GM21390 (cell line): ENCODE data around the gene JAG1.
A peak's percentile ranks its signal among the peaks of the same experiment; 100 is the strongest.

Experiments used
- ATAC-seq: cut with Tn5 transposase; IDR thresholded peaks from one replicate; pipeline ENCODE4 v1.9.1; 2021; ENCODE audit not compliant: unreplicated experiment

Gene JAG1

DNA sequence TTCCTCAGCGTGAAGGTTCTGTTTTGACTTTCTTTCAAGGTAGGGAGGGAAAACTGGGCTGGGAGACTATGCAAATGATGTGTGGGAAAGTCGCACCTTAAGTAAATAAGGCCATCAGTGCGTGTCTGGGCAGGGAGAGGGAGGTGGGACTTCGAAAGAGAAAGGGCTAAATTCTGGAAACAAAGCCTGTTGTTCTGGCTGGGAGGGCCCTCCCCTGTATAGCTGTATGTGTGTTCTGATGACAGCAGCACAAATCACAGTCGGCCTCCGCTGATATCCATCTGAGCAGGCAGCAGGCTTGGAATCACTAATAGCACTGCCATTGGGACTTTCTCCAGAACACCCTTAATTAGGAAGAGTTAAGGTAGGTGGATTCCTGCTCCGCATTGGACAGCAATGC lies 19.2 kb downstream of the JAG1 start:
- ATAC-seq: peak; percentile 64

DNA sequence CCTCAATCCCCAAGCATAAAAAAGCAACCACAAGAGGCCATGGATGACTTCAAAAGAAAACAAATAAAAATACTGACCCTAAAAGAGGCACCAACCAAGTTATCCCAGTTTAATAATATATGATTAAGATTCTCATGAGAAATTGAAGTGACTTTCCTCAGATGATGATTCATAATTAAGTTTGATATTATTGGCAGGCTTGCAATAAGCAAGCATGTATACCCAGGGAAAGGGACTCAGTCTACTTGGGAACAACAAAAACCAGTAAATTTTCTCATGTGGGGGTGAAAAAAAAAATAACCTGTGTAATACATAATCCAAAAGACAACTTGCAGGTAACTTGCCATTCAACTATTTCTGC lies 19.6 kb downstream of the JAG1 start:
- no peak for ATAC-seq

DNA sequence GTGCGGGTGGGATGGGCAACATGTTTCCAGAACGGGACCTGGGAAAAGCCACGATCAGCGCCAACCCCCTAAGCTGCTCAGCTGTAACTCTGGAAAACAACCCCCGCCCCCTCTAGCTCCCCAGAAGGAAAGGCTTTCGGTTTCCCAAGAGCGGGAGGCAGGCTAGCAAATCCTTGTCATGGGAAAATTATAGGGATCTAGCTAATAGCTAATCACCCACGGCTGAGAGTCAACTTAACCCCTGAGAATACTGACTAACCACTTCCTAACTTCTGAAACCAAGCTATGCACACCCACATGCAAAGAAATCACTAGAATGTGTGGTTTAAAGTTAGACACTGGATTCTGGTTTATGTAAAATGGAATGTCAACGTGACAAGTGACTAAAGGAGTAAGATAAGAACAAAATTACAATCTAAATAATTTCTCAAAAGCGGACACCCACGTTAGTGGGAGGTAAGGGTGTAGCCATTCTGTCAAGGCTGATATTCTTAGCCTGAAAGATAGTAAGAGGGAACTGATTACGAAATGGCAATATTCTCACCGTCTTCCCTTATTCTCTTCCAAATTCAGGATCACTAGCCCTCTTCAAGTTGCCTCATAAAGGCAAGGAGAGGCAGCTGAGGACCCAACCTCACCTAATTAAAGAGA lies 20.1 kb downstream of the JAG1 start:
- ATAC-seq: no peak

DNA sequence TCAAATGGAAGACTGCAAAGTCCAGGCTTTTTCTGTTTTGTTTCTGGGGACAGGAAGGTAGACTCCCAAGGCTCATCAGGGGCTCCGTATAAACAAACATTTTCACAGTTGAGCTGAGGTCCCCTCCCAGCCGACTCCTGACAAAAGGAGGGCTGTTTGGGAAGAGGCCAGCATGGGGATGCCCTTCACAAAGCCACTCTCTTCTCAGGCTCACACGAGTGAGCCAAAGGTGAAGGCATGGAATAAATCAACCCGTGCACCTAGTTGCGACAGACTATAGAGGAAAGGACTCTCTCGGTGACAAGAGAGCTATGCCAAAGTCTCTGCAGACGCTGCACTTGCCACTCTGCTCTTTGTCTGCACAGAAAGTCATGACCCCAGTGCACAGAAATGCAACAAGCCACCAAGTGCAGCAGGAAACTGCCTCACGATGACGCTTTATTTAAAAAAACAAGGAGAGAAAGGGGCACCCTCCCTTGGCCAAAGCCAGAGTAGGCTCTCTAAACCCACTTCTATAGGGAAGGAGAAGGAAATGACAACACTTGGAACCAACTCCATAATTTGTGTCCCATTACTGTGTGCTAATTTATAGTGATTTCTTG lies 21.0 kb downstream of the JAG1 start:
- ATAC-seq: no peak

DNA sequence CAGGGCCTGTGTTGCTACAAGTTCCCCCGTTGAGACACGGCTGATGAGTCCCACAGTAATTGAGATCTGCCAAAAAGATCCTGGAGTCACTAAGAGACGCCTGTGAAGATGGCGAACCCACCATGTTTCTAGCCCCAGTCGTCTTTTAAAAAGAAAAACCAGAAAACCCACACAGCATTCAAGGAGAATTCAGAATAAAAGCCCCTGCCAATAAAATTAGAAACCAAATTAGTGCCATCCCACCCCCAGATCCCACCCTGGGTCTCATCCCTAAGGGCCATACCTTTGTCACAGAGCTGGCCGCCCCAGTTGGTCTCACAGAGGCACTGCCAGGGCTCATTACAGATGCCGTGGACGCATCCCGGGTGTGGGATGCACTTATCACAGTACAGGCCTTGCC lies 21.6 kb downstream of the JAG1 start:
- ATAC-seq: no peak

DNA sequence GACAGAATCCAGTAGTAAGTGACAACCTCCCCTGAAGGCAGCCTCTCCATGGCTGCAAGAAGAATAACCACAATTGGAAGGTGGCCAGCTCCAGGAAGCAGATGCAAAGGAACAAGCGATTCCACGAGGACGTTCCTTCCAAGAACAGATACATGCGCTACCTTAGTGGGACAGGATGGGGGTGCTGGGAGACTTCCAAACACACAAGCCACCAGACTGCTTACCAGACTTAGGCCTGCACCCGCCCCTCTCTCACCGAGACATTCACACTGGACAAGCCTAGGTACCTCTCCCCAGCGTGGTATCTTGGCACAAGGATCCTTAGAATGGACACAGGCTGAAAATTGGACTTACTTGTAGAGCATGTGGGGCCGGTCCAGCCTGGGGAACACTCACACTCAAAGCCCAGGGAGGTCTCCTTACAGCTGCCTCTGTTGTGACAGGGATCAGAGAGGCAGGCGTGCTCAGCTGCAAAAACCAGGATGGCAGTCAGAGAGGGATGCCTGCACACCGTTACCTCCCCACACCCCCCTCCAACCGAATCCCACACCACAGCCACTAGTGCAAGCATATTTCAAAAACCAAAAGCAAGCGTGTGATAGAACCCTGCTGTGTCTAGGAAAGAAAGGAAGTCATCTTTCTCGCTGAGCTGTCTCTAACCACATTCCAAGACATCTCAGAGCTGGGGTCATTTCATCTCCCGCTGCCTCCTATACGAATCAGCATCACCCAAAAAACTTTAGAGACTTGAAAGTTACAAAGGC lies 22.4 kb downstream of the JAG1 start:
- no peak for ATAC-seq

DNA sequence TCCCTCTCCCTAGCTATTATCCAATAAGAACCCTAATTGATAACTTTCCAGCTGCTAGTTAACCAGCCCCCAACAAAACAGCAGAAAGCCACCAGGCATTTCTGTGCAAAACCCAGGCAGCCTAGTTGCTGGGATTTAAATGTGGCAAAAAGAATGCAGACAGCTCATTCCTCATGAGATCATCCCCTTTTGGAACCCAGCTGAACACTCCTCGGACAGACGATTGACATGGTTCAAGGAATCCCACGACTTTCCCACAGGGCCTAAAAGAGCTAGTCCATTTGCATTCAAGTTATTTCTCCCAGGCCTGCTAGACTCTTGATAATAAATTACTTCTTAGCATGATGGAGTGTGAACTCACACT lies 24.0 kb downstream of the JAG1 start:
- ATAC-seq: no peak

DNA sequence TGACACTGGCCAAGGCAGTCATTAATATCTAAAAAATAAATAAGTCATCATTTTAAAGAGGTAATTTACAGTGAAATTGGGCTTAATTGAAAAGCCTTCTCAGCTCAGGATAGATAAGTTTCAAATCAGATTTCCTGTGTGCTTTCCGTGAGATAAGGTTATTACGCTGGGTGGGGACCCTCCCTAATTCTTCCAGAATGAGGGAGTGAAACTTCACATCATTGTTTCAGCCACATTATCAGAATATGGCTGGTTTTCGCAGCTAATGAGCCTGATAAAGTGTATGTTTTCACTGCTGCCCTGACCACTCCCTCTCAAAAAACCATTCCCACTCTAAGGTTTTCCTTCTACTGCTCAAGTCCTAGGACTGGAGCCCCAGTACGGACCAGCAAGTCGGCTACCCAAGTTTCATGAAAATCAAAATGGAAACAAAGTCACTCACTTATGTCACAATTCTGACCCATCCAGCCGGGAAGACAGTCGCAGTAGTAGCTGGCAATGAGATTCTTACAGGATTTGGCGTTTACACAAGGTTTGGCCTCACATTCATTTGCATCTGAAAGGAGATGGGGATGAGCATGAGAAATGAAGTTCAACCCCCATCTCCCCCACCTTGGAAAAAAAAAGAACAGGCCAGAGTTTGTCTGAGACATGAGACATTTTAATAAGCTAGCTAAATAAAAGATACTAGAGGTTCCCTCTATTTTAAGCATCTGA lies 24.6 kb downstream of the JAG1 start:
- ATAC-seq: no peak

DNA sequence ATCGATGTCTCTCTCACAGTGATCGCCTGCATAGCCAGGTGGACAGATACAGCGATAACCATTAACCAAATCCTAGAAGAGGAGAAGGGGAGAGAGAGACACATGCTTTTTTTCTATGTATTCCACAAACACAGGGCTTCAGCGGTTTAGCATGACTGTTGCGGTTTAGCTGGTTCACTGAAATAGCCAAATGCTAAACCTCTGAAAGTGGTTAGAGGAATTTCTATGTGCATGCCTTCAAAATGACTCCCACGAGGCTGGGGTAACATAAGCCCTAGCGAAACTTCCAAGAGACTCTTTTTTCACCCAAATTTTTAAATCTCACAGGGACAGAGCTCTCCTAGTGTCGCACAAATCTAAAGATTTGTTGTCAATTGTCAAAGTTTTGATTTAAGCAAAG lies 25.1 kb downstream of the JAG1 start:
- no peak for ATAC-seq

DNA sequence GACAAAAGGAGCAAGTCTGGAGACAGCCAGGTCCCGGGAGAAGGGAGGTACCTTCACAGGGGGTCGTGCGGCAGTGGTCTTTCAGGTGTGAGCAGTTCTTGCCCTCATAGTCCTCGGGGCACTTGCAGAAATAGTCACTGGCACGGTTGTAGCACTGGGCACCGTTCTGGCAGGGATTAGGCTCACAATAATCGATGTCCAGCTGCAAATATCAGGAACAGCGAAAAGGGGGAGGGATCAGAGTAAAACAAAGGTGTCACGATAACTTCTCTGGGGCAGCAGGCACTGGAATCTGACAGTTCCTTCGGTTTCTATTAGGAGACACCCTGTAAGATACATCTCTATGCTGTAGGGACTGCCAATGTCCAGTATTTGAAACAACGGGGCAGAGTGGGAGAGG lies 25.9 kb downstream of the JAG1 start:
- ATAC-seq: no peak

DNA sequence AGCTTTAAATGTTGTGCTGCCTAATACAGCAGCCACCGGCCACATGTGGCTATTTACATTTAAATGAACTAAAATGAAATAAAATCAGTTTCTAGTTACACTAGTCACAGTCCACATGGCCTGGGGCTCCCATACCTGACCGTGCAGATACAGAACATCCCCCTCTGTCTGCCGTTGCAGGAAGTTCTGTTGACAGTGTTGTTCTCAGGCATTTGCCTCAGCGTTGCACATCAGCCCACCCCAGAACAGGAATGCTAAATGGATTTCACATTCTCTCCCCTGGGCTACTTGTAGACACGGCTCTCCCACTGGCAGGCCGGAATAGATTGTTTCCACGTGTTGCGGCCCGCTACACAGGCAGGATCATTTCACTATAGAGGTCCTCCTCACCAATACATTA lies 26.3 kb downstream of the JAG1 start:
- ATAC-seq: no peak

DNA sequence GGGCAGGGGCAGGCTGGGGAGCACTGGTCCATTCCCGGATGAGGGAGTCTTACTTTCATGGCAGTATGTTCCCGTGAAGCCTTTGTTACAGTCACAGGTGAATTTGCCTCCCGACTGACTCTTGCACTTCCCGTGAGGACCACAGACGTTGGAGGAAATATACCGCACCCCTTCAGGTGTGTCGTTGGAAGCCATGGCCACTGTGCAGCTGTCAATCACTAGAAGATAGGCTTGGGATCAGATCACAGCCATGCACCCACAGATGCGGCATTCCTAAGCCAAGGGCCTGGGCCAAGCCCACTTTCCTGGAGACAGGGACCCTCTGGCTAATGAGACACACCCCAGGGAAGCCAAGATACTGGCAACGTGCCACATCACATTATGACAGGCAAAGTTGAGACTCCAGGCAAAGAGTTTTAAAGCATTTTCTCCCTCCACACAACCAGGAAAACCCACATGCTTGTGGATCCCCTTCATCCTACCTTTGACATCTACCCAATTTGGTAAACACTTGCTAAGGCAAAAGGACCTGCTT lies 26.8 kb downstream of the JAG1 start:
- no peak for ATAC-seq

DNA sequence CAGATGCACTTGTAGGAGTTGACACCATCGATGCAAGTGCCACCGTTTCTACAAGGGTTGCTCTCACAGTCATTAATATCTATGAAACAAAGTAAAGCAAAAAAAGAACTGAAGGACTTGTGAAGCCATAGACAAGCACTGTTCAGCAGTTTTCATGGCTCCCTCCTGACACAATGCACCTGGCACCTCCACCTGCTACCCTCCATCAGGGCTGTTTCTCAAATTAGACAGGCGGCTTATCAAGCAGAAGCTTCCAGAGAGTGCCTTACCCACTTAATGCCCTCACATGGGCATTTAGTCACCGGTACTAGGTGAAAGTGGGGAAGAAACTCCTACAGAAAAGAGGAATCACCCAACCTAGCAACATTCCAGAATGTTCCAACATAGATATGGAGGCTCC lies 27.8 kb downstream of the JAG1 start:
- no peak for ATAC-seq

DNA sequence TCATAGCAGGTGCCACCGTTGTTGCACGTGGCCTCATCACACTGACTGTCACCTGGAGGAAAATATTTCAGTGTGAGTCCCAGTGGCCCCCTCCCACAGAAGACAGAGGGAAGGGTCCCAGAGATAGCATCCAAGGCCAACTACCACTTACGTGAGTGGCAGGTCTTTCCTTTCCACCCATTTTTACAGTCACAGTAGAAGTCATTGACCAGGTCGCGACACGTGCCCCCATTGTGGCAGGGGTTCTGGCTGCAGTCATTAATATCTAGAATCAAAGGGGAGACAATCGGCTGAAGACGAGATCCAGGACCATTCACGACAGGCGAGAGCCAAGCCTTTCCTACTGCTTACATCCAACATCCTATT lies 28.6 kb downstream of the JAG1 start:
- ATAC-seq: no peak

DNA sequence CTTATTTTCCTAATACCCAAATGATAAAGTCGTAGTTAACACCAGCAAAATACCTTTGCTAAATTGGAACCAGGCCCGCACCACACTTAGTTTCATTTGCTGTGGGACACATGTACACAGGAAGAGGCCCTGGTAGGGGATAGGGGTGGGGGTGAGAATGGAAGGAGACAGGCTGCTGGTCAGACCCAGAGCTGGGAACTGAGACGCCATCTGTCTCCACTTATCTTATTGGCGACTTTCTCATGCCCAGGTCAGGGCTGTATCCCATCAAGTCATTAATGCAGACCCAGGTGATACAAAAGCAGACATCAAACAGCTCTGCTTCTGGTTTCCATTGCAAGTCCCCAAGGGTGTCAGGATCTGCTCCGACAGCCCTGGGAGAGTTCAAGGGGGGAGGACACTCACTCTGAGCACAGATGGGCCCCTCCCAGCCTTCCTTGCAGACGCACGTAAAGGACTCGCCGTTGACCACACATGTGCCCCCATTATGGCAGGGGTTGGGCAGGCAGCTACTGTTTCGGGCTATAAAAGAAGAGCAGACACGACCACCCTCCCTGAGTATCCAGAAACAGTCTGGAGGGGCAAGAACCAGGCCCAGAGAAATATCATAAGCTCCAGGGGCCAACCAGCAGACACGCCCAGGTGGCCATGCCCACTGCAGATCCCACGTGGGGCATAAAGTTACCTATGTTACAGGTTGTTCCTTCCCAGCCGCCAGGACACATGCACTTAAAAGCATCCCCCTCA lies 29.2 kb downstream of the JAG1 start:
- ATAC-seq: peak; percentile 73

DNA sequence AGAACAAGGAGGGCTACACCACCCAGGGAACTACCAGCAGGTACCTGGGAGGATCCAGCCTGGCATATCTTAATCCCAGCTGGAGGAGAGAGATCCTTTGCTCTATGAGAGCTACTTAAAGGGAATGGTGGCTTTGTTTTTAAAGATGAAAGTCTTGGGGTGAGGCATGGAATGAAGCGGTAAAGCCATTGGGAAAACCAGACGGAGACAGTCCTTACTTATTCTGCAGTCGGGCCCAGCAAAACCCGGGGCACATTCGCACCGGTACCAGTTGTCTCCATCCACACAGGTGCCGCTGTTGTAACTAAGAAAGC lies 30.3 kb downstream of the JAG1 start:
- no peak for ATAC-seq

DNA sequence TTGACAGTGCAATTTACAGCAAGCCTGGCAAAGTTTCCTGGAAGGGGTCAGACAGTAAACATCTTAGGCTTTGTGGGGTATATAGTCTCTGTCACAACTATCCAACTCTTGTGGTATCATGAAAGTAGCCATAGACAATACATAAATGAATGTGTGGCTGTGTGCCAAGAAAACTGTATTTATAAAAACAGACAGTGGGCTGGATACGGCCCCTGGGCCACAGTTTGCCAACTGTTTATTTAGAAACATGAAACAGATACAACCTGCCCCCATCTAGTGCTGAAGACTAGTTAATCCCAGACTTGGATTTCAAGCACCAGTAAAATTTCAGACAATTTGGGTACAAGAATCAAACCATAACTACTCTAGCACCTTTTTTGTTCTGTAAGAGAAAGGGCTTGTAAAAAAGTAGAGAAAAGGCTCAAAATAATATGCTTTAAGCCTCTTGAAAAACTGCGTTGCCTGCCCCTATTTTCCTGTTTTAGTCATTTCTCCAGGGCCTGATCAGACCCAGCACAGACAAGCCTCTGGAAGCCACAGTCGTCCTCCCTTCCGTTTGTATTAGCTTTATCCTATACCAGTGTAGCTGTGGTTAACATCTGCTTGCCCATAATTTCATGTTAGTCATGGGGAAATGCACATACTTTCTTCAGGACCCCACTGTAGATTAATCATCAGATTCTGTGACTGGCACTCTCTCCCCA lies 30.8 kb downstream of the JAG1 start:
- no peak for ATAC-seq

DNA sequence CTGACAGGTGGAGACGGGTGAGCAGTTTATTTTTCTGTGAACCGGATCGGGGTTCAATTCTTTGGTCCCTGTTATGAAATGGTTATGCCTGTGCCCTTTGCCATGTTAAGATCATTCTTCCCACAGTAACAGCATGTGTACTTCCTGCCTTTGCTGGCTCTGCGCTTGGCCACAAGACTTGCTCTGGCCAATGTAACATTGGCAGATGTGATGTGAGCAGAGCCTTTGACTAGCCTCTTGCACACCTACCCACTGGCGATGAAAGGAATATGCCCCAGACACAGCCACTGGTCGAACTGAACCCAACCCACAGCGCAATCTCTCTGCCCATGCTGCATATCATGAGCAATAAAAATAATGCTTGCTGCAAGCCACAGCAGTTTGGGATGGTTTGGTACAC lies 31.9 kb downstream of the JAG1 start:
- ATAC-seq: no peak

DNA sequence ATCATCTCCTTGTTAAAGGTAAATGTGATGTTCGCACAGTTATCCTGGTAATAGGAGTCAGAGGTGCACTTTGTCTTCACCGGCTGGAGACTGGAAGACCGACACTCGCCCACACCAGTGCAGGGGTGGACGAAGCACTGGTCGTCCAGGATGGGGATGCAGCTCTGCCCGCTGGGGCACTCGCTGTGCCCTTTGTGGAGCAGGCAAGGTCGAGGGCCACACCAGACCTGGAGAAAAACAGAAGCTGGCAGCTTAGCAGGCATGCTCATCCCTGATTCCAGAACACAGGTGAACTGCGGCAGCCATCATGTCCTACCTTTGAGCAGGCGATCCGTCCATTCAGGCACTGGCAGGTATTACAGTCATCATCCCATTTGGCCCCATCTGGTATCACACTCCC lies 32.3 kb downstream of the JAG1 start:
- ATAC-seq: no peak

DNA sequence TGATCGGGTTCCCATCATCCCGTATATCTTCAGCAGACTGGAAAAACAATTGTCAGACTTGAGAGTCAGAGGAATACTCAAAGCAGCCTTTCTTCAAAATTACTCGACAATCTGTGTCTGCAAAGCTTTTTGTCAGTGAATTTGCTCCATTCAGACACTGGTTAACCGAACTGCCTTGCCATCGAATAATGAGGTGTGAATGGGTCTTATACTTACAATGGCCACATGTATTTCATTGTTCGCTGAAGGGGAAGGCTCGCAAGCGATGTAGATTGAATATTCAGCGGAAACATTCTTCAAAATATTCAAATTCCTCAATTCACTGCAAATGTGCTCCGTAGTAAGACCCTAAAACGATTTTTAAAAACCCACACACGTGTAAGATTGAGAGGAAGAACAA lies 32.9 kb downstream of the JAG1 start:
- ATAC-seq: no peak
